ENCODE results near the gene IFNAR1.

Gene IFNAR1

GRCh38 chr21:33334824-33335223 is 10.1 kb downstream of the IFNAR1 start:
- H3K4me3 ChIP-seq (replicated peaks in 1 of 2; ENCODE audit: low read depth in 2 of 2, low read length in 2 of 2) = no peak overlapping the region
- TF ChIP-seq CTCF (IDR thresholded peaks at IDR 0.05; ENCODE audit: low read depth, low read length) = no peak
- peak in 1 of 2 donors; percentile 4 for DNase-seq (ENCODE audit: low read depth in 2 of 2)

- no peak overlapping the region for H3K4me3 ChIP-seq (replicated peaks in 1 of 2; ENCODE audit: low read depth in 2 of 2, low read length in 2 of 2)
- no peak for TF ChIP-seq CTCF (IDR thresholded peaks at IDR 0.05; ENCODE audit: low read depth, low read length)
- no peak for DNase-seq (ENCODE audit: low read depth in 2 of 2)
Observed at GRCh38 chr21:33339135-33339534, 14.4 kb downstream of the IFNAR1 start.

- no peak for DNase-seq (ENCODE audit: low read depth in 2 of 2)
- no peak for TF ChIP-seq CTCF (IDR thresholded peaks at IDR 0.05; ENCODE audit: low read depth, low read length)
Observed at GRCh38 chr21:33339918-33340317, 15.1 kb downstream of the IFNAR1 start.

GRCh38 chr21:33345751-33346238 is 21.0 kb downstream of the IFNAR1 start:
- H3K4me3 ChIP-seq (replicated peaks in 1 of 2; ENCODE audit: low read depth in 2 of 2, low read length in 2 of 2) = no peak overlapping the region
- TF ChIP-seq CTCF (IDR thresholded peaks at IDR 0.05; ENCODE audit: low read depth, low read length) = no peak
- no peak for DNase-seq (ENCODE audit: low read depth in 2 of 2)

More at GRCh38 chr21:33339918-33340317, 15.1 kb downstream of the IFNAR1 start:
- H3K4me3 ChIP-seq (replicated peaks in 1 of 2; ENCODE audit: low read depth in 2 of 2, low read length in 2 of 2) = no peak overlapping the region

- peak; percentile 16 to 32 for DNase-seq (ENCODE audit: low read depth in 2 of 2)
- H3K4me3 ChIP-seq (replicated peaks in 1 of 2; ENCODE audit: low read depth in 2 of 2, low read length in 2 of 2) = no peak overlapping the region
- no peak for TF ChIP-seq CTCF (IDR thresholded peaks at IDR 0.05; ENCODE audit: low read depth, low read length)
Observed at GRCh38 chr21:33348706-33349105, 23.9 kb downstream of the IFNAR1 start.

GRCh38 chr21:33350676-33351075 is 25.9 kb downstream of the IFNAR1 start:
- no peak for TF ChIP-seq CTCF (IDR thresholded peaks at IDR 0.05; ENCODE audit: low read depth, low read length)
- DNase-seq (ENCODE audit: low read depth in 2 of 2) = no peak
- H3K4me3 ChIP-seq (replicated peaks in 1 of 2; ENCODE audit: low read depth in 2 of 2, low read length in 2 of 2) = no peak overlapping the region

GRCh38 chr21:33355355-33355754 is 30.6 kb downstream of the IFNAR1 start:
- no peak overlapping the region for H3K4me3 ChIP-seq (replicated peaks in 1 of 2; ENCODE audit: low read depth in 2 of 2, low read length in 2 of 2)
- no peak for TF ChIP-seq CTCF (IDR thresholded peaks at IDR 0.05; ENCODE audit: low read depth, low read length)
- no peak for DNase-seq (ENCODE audit: low read depth in 2 of 2)

All from cardiac fibroblast (primary cell).